ENCODE results near the gene CTDSP2.
"Not testable (repeated sequence)": the region's sequence is repeated elsewhere in the genome, so short reads cannot be mapped to it uniquely, and the experiment has no call there.

Gene CTDSP2

GRCh38 chr12:57835366-57836288, 10.9 kb downstream of the CTDSP2 start:
- no peak for DNase-seq (ENCODE audit: low spot score)

- DNase-seq (ENCODE audit: low spot score), result no peak
Measured at GRCh38 chr12:57834086-57834876, 12.2 kb downstream of the CTDSP2 start.

- DNase-seq (ENCODE audit: low spot score), result no peak
Measured at GRCh38 chr12:57833672-57834071, 12.9 kb downstream of the CTDSP2 start.

- no peak for DNase-seq (ENCODE audit: low spot score)
Measured at GRCh38 chr12:57832966-57833365, 13.6 kb downstream of the CTDSP2 start.

- no peak for DNase-seq (ENCODE audit: low spot score)
Measured at GRCh38 chr12:57830393-57830792, 16.1 kb downstream of the CTDSP2 start.

- DNase-seq (ENCODE audit: low spot score), result no peak
Measured at GRCh38 chr12:57829025-57829777, 17.3 kb downstream of the CTDSP2 start.

- no peak for DNase-seq (ENCODE audit: low spot score)
Measured at GRCh38 chr12:57826966-57827365, 19.6 kb downstream of the CTDSP2 start.

GRCh38 chr12:57826400-57826799, 20.1 kb downstream of the CTDSP2 start:
- DNase-seq (ENCODE audit: low spot score), result no peak

- no peak for DNase-seq (ENCODE audit: low spot score)
Measured at GRCh38 chr12:57825451-57825850, 21.1 kb downstream of the CTDSP2 start.

- no peak for DNase-seq (ENCODE audit: low spot score)
Measured at GRCh38 chr12:57823908-57824640, 22.5 kb downstream of the CTDSP2 start.

- DNase-seq (ENCODE audit: low spot score), result no peak
Measured at GRCh38 chr12:57823131-57823907, 23.2 kb downstream of the CTDSP2 start.

GRCh38 chr12:57822392-57823130, 24.0 kb downstream of the CTDSP2 start:
- DNase-seq (ENCODE audit: low spot score), result no peak

GRCh38 chr12:57821474-57822214, 24.9 kb downstream of the CTDSP2 start:
- no peak for DNase-seq (ENCODE audit: low spot score)

GRCh38 chr12:57821015-57821414, 25.5 kb downstream of the CTDSP2 start:
- not testable (repeated sequence) for DNase-seq (ENCODE audit: low spot score)

GRCh38 chr12:57820119-57820518, 26.4 kb downstream of the CTDSP2 start:
- DNase-seq (ENCODE audit: low spot score), result not testable (repeated sequence)

- DNase-seq (ENCODE audit: low spot score), result not testable (repeated sequence)
Measured at GRCh38 chr12:57817990-57818331, 28.6 kb downstream of the CTDSP2 start.

- no peak for DNase-seq (ENCODE audit: low spot score)
Measured at GRCh38 chr12:57817261-57817989, 29.1 kb downstream of the CTDSP2 start.

- no peak for DNase-seq (ENCODE audit: low spot score)
Measured at GRCh38 chr12:57816855-57817151, 29.7 kb downstream of the CTDSP2 start.
